ENCODE results near the gene PLXNC1.
A peak's percentile ranks its signal among the peaks of the same experiment; 100 is the strongest.

Gene PLXNC1

GRCh38 chr12:94173660-94174265 lies 25.4 kb downstream of the PLXNC1 start:
- H3K9ac ChIP-seq (ENCODE audit: low read depth, low read length): no peak overlapping the region
- peaks cover 23% of the 10 kb centered on the region for H3K4me1 ChIP-seq (ENCODE audit: insufficient read depth, low read length)
- H3K36me3 ChIP-seq (ENCODE audit: insufficient read depth, low read length): no peaks in the 10 kb centered on the region

GRCh38 chr12:94174576-94174975 lies 26.2 kb downstream of the PLXNC1 start:
- H3K9ac ChIP-seq (ENCODE audit: low read depth, low read length): no peak overlapping the region
- H3K4me1 ChIP-seq (ENCODE audit: insufficient read depth, low read length): peaks cover 23% of the 10 kb centered on the region
- H3K9me3 ChIP-seq (ENCODE audit: control insufficient read depth, insufficient read depth, low read length): 0 out of 2 replicates have a peak, but pooled peaks cover 3% of the 10 kb centered on the region
- H3K36me3 ChIP-seq (ENCODE audit: insufficient read depth, low read length): no peaks in the 10 kb centered on the region

More at GRCh38 chr12:94173660-94174265, 25.4 kb downstream of the PLXNC1 start:
- no peaks in the 10 kb centered on the region for H3K9me3 ChIP-seq (ENCODE audit: control insufficient read depth, insufficient read depth, low read length)

- Histone ChIP-seq H3K36me3 (ENCODE audit: insufficient read depth, low read length) (no peaks in the 10 kb centered on the region), H3K9ac (ENCODE audit: low read depth, low read length) (no peak overlapping the region), H3K9me3 (ENCODE audit: control insufficient read depth, insufficient read depth, low read length) (0 out of 2 replicates have a peak, but pooled peaks cover 3% of the 10 kb centered on the region), H3K4me1 (ENCODE audit: insufficient read depth, low read length) (peaks cover 14% of the 10 kb centered on the region)
Observed at GRCh38 chr12:94175763-94176668, 27.6 kb downstream of the PLXNC1 start.

- H3K9me3 ChIP-seq (ENCODE audit: control insufficient read depth, insufficient read depth, low read length): 0 out of 2 replicates have a peak, but pooled peaks cover 3% of the 10 kb centered on the region
- no peaks in the 10 kb centered on the region for H3K4me1 ChIP-seq (ENCODE audit: insufficient read depth, low read length)
- no peaks in the 10 kb centered on the region for H3K36me3 ChIP-seq (ENCODE audit: insufficient read depth, low read length)
- no peak overlapping the region for H3K9ac ChIP-seq (ENCODE audit: low read depth, low read length)
Observed at GRCh38 chr12:94178054-94178453, 29.7 kb downstream of the PLXNC1 start.

- no peaks in the 10 kb centered on the region for H3K36me3 ChIP-seq (ENCODE audit: insufficient read depth, low read length)
- no peaks in the 10 kb centered on the region for H3K4me1 ChIP-seq (ENCODE audit: insufficient read depth, low read length)
- H3K9ac ChIP-seq (ENCODE audit: low read depth, low read length): no peak overlapping the region
- H3K9me3 ChIP-seq (ENCODE audit: control insufficient read depth, insufficient read depth, low read length): 0 out of 2 replicates have a peak, but pooled peaks cover 3% of the 10 kb centered on the region
Observed at GRCh38 chr12:94178882-94179281, 30.5 kb downstream of the PLXNC1 start.

- 0 out of 2 replicates have a peak, but pooled peaks cover 3% of the 10 kb centered on the region for H3K9me3 ChIP-seq (ENCODE audit: control insufficient read depth, insufficient read depth, low read length)
- no peaks in the 10 kb centered on the region for H3K4me1 ChIP-seq (ENCODE audit: insufficient read depth, low read length)
- no peaks in the 10 kb centered on the region for H3K36me3 ChIP-seq (ENCODE audit: insufficient read depth, low read length)
- H3K9ac ChIP-seq (ENCODE audit: low read depth, low read length): no peak overlapping the region
Observed at GRCh38 chr12:94179723-94180122, 31.3 kb downstream of the PLXNC1 start.

- H3K9ac ChIP-seq (ENCODE audit: low read depth, low read length): no peak overlapping the region
- 0 out of 2 replicates have a peak, but pooled peaks cover 3% of the 10 kb centered on the region for H3K9me3 ChIP-seq (ENCODE audit: control insufficient read depth, insufficient read depth, low read length)
- H3K4me1 ChIP-seq (ENCODE audit: insufficient read depth, low read length): no peaks in the 10 kb centered on the region
- H3K36me3 ChIP-seq (ENCODE audit: insufficient read depth, low read length): no peaks in the 10 kb centered on the region
Observed at GRCh38 chr12:94180558-94181296, 32.4 kb downstream of the PLXNC1 start.

GRCh38 chr12:94182986-94183707 lies 34.8 kb downstream of the PLXNC1 start:
- no peak overlapping the region for H3K9ac ChIP-seq (ENCODE audit: low read depth, low read length)
- H3K9me3 ChIP-seq (ENCODE audit: control insufficient read depth, insufficient read depth, low read length): 0 out of 2 replicates have a peak, but pooled peaks cover 3% of the 10 kb centered on the region
- H3K4me1 ChIP-seq (ENCODE audit: insufficient read depth, low read length): peaks cover 9% of the 10 kb centered on the region
- H3K36me3 ChIP-seq (ENCODE audit: insufficient read depth, low read length): no peaks in the 10 kb centered on the region

GRCh38 chr12:94183708-94184379 lies 35.5 kb downstream of the PLXNC1 start:
- 0 out of 2 replicates have a peak, but pooled peaks cover 2% of the 10 kb centered on the region for H3K9me3 ChIP-seq (ENCODE audit: control insufficient read depth, insufficient read depth, low read length)
- H3K9ac ChIP-seq (ENCODE audit: low read depth, low read length): no peak overlapping the region
- H3K36me3 ChIP-seq (ENCODE audit: insufficient read depth, low read length): no peaks in the 10 kb centered on the region
- H3K4me1 ChIP-seq (ENCODE audit: insufficient read depth, low read length): peaks cover 9% of the 10 kb centered on the region

GRCh38 chr12:94184995-94185719 lies 36.8 kb downstream of the PLXNC1 start:
- H3K4me1 ChIP-seq (ENCODE audit: insufficient read depth, low read length): peaks cover 9% of the 10 kb centered on the region
- no peaks in the 10 kb centered on the region for H3K9me3 ChIP-seq (ENCODE audit: control insufficient read depth, insufficient read depth, low read length)
- H3K9ac ChIP-seq (ENCODE audit: low read depth, low read length): no peak overlapping the region
- no peaks in the 10 kb centered on the region for H3K36me3 ChIP-seq (ENCODE audit: insufficient read depth, low read length)

GRCh38 chr12:94185801-94186200 lies 37.4 kb downstream of the PLXNC1 start:
- Histone ChIP-seq H3K9ac (ENCODE audit: low read depth, low read length) (no peak overlapping the region), H3K9me3 (ENCODE audit: control insufficient read depth, insufficient read depth, low read length) (no peaks in the 10 kb centered on the region; the same call in 1 of the 2 replicates), H3K4me1 (ENCODE audit: insufficient read depth, low read length) (peaks cover 9% of the 10 kb centered on the region), H3K36me3 (ENCODE audit: insufficient read depth, low read length) (no peaks in the 10 kb centered on the region)

GRCh38 chr12:94186278-94187241 lies 38.2 kb downstream of the PLXNC1 start:
- H3K36me3 ChIP-seq (ENCODE audit: insufficient read depth, low read length): no peaks in the 10 kb centered on the region
- H3K9ac ChIP-seq (ENCODE audit: low read depth, low read length): peak overlapping the region; percentile 18; the same call in 1 of the 2 replicates
- H3K4me1 ChIP-seq (ENCODE audit: insufficient read depth, low read length): peaks cover 9% of the 10 kb centered on the region
- H3K9me3 ChIP-seq (ENCODE audit: control insufficient read depth, insufficient read depth, low read length): no peaks in the 10 kb centered on the region; the same call in 1 of the 2 replicates

All from ES-I3 (cell line).